TTC549 (cell line): ENCODE data around the gene TMEM259.

ENCODE experiments used
- FAIRE-seq: peaks from 2 replicates; lab custom pipeline; 2012; peaks lifted over from hg19 to GRCh38; lab: Jason Lieb, UNC

The TMEM259 gene

GRCh38 chr19:960020-960419, 60.9 kb downstream of the TMEM259 start:
- FAIRE-seq, result no peak
